K562 (cell line): ENCODE data around the gene ENDOU. TPM values are rescaled to one million over a fixed set of nuclear protein-coding genes. Genes with fewer than 3 reads are reported as not detected.

Experiments used
- BDP1 ChIP-seq: IDR thresholded peaks from 3 replicates; pipeline ENCODE4 v1.6.1; 2011; ENCODE audit not compliant: insufficient read length, insufficient read depth
- CHD4 ChIP-seq: fragments of 200-600 bp; sonication (generic); IDR thresholded peaks from 3 replicates; pipeline ENCODE4 v1.6.1; 2012; ENCODE audit warnings: low read depth, mild to moderate bottlenecking, mixed read lengths, low read length, inconsistent platforms; ENCODE audit not compliant: insufficient read depth, insufficient replicate concordance, poor library complexity, severe bottlenecking
- ELF1 ChIP-seq: fragments of 200-800 bp; sonication (Bioruptor generic); IDR thresholded peaks from 2 replicates; pipeline ENCODE4 v1.6.1; 2016; ENCODE audit warnings: missing genetic modification characterization, missing compliant biosample characterization
- LCOR ChIP-seq: sonication (generic); formaldehyde crosslinking; IDR thresholded peaks from 2 replicates; pipeline ENCODE4 v1.8.0; 2022; ENCODE audit warnings: mild to moderate bottlenecking, missing genetic modification reagents
- NFE2 ChIP-seq: IDR thresholded peaks from 2 replicates; pipeline ENCODE4 v1.6.1; 2014; ENCODE audit warnings: antibody characterized with exemption, low read depth
- NR4A1 ChIP-seq, 2 experiments: fragments of 250-450 bp in 1 of 2; fragments of 450-650 bp in 1 of 2; sonication (Bioruptor Pico) in 1 of 2; IDR thresholded peaks; 2 replicates each; pipeline versions ENCODE4 v1.4.0 to v1.6.1; 2016 to 2020; ENCODE audit warnings: mild to moderate bottlenecking in 2 of 2, missing compliant biosample characterization in 1 of 2, missing genetic modification characterization in 1 of 2, moderate library complexity in 1 of 2
- POLR2A ChIP-seq: fragments of 450-650 bp; conservative IDR thresholded peaks from 2 replicates; pipeline ENCODE4 v1.6.1; 2016
- RAD21 ChIP-seq, 2 experiments: fragments of 250-450 bp in 1 of 2; fragments of 450-650 bp in 1 of 2; sonication (Bioruptor Pico) in 1 of 2; formaldehyde crosslinking in 1 of 2; IDR thresholded peaks in 1 of 2; conservative IDR thresholded peaks in 1 of 2; 2 replicates each; pipeline versions ENCODE4 v1.4.0 to v1.8.0; 2020 to 2022; ENCODE audit warnings: mild to moderate bottlenecking in 2 of 2, moderate library complexity in 1 of 2
- RB1 ChIP-seq: fragments of 450-650 bp; IDR thresholded peaks from 2 replicates; pipeline ENCODE4 v1.6.1; 2017; ENCODE audit warnings: low read depth, mild to moderate bottlenecking
- RBM39 ChIP-seq: fragments of 200-400 bp; formaldehyde crosslinking; optimal IDR thresholded peaks from 2 replicates; pipeline ENCODE3; 2018; ENCODE audit warnings: low read depth, low read length
- RUNX1 ChIP-seq: sonication (generic); IDR thresholded peaks from 2 replicates; pipeline ENCODE4 v1.6.1; 2016; ENCODE audit warnings: antibody characterized with exemption, low read depth
- TCFL5 ChIP-seq: fragments of 250-450 bp; sonication (Bioruptor Pico); conservative IDR thresholded peaks from 2 replicates; pipeline ENCODE4 v1.6.1; 2021; ENCODE audit warnings: mild to moderate bottlenecking, moderate library complexity, matching md5 sums
- U2AF1 ChIP-seq: fragments of 200-400 bp; formaldehyde crosslinking; optimal IDR thresholded peaks from 2 replicates; pipeline ENCODE3; 2017; ENCODE audit warnings: mild to moderate bottlenecking, low read depth, low read length, moderate library complexity
- ZSCAN32 ChIP-seq: fragments of 450-650 bp; formaldehyde crosslinking; IDR thresholded peaks from 2 replicates; pipeline ENCODE4 v1.4.0; 2020; ENCODE audit warnings: mild to moderate bottlenecking, moderate library complexity
- polyA plus RNA-seq, 8 experiments: library from polyadenylated mRNA; depleted of rRNA in 4 of 8; stranded (reverse) in 5 of 8; unstranded in 3 of 8; fragments of >200 nt; fragmentation: Nextera tagmentation in 2 of 8; fragmentation: Illumina TruSeq in 1 of 8; extraction: Ambion mirVana in 2 of 8; extraction: Trizol in 1 of 8; gene quantifications; 2 replicates each; pipeline versions ENCODE4 v1.2.1 to v1.2.3, GENCODE V29; 2011 to 2014; ENCODE audit warnings: inconsistent platforms in 1 of 8, missing spikeins in 1 of 8
- total RNA-seq, 7 experiments: library from RNA; depleted of rRNA in 6 of 7; stranded (reverse); fragments of >200 nt in 6 of 7; fragmentation: Illumina TruSeq in 2 of 7; extraction: Trizol in 2 of 7; gene quantifications; 2 replicates each; pipeline versions ENCODE4 v1.2.1 to v1.2.3, GENCODE V29; 2011 to 2021; ENCODE audit warnings: low replicate concordance in 1 of 7
- TF ChIP-seq, protein P1 (sequence below): sonication (generic); formaldehyde crosslinking; IDR thresholded peaks from 2 replicates; pipeline ENCODE4 v1.8.1; 2023; ENCODE audit warnings: mild to moderate bottlenecking, missing genetic modification reagents, moderate library complexity
- TF ChIP-seq, protein P2 (sequence below): sonication (generic); formaldehyde crosslinking; IDR thresholded peaks from 2 replicates; pipeline ENCODE4 v1.5.0; 2020; ENCODE audit warnings: missing genetic modification reagents
- TF ChIP-seq, protein P3 (sequence below): sonication (generic); formaldehyde crosslinking; IDR thresholded peaks from 2 replicates; pipeline ENCODE4 v1.8.0; 2022; ENCODE audit warnings: mild to moderate bottlenecking, missing genetic modification reagents
- TF ChIP-seq, protein P4 (sequence below), 2 experiments: fragments of 450-650 bp; IDR thresholded peaks; 2 replicates each; pipeline ENCODE4 v1.6.1; 2018; ENCODE audit warnings: mild to moderate bottlenecking in 2 of 2, low read depth in 1 of 2; ENCODE audit not compliant: partially characterized antibody in 2 of 2
- TF ChIP-seq, protein P5 (sequence below): fragments of 450-650 bp; IDR thresholded peaks from 2 replicates; pipeline ENCODE4 v1.6.1; 2016

Gene ENDOU
- total and polyA plus RNA-seq, 9 of the 15 experiments (the other 6 are each of a cell fraction or from before 2014, with no cell fraction given), result 0.03 TPM; not detected in 8

DNA sequence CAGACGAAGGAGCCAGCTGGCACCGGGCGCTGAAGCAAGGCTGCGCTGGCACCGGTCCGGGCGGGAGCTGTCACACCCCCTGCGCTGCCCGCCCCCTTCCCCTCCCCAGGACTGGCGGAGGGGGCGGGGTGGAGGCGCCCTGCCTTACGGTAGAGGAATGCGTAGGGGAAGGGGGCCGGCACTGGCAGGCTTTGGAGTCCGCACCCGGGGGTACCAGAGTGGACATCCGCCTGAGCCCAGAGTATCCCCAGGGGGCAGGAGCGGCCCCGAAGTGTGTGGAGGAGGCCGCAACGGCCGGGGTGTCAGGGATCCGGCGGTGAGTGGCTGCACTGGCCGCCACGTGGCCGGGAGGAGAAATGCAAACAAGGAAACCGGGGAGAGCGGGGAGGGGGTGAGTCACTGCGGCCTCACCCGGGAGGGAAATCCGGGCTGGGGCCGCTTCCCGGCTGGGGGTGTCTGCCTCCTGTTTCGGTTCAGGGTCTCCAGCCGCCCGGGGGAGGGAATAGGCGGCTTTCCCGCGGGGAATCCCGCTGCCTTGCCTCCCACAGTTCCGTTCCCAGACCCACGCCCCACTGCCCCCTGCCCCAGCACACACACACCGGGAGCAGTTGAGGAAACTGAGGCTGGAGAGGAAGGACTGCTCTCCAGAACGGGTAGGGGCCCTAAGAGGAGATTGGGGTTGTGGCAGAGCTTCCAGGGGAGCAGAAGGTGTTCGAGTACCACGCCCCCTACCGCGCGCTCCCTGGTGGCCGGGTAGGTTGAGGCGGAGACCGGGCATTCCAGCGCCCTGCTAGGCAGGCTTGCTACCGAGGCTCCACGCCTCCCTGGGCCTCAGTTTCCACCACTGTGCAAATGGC, 33.8 kb upstream of the ENDOU start, which contains the start of gene RAPGEF3 (continued):
- TF ChIP-seq ZSCAN32, result no peak
- peak; percentile 38 for TF ChIP-seq RBM39
- peak; percentile 60; the same call in 1 of the 2 replicates for TF ChIP-seq LCOR (CRISPR knock-in tag)
- TF ChIP-seq, protein P1, sequence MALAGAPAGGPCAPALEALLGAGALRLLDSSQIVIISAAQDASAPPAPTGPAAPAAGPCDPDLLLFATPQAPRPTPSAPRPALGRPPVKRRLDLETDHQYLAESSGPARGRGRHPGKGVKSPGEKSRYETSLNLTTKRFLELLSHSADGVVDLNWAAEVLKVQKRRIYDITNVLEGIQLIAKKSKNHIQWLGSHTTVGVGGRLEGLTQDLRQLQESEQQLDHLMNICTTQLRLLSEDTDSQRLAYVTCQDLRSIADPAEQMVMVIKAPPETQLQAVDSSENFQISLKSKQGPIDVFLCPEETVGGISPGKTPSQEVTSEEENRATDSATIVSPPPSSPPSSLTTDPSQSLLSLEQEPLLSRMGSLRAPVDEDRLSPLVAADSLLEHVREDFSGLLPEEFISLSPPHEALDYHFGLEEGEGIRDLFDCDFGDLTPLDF, result peak; percentile 48; the same call in 1 of the 2 replicates
- TF ChIP-seq, protein P2, sequence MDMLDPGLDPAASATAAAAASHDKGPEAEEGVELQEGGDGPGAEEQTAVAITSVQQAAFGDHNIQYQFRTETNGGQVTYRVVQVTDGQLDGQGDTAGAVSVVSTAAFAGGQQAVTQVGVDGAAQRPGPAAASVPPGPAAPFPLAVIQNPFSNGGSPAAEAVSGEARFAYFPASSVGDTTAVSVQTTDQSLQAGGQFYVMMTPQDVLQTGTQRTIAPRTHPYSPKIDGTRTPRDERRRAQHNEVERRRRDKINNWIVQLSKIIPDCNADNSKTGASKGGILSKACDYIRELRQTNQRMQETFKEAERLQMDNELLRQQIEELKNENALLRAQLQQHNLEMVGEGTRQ (CRISPR knock-in tag), result peak; percentile 83
- no peak for TF ChIP-seq TCFL5 (CRISPR knock-in tag)
- TF ChIP-seq RB1, result peak; percentile 35; the same call in 1 of the 2 replicates
- TF ChIP-seq RUNX1, result 0 out of 2 replicates have a peak, but pooled peaks have one; percentile 11
- no peak for TF ChIP-seq NFE2
- TF ChIP-seq BDP1, result no peak
- TF ChIP-seq, protein P3, sequence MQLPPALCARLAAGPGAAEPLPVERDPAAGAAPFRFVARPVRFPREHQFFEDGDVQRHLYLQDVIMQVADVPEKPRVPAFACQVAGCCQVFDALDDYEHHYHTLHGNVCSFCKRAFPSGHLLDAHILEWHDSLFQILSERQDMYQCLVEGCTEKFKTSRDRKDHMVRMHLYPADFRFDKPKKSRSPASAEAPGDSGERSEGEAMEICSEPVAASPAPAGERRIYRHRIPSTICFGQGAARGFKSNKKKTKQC (CRISPR knock-in tag), result 0 out of 2 replicates have a peak, but pooled peaks have one; percentile 25
- no peak for TF ChIP-seq NR4A1 (CRISPR knock-in tag; IDR thresholded peaks at IDR 0.05)
- peak; percentile 54; the same call in 1 of the 2 replicates for TF ChIP-seq NR4A1 (tag; IDR thresholded peaks at IDR 0.05)
- TF ChIP-seq POLR2A, result peak; percentile 62
- peak; percentile 9 to 24; a peak in 3 of 4 replicates for TF ChIP-seq RAD21 (CRISPR knock-in tag; conservative IDR thresholded peaks at IDR 0.05 in 1 of 2, IDR thresholded peaks at IDR 0.05 in 1 of 2)
- TF ChIP-seq, protein P4, sequence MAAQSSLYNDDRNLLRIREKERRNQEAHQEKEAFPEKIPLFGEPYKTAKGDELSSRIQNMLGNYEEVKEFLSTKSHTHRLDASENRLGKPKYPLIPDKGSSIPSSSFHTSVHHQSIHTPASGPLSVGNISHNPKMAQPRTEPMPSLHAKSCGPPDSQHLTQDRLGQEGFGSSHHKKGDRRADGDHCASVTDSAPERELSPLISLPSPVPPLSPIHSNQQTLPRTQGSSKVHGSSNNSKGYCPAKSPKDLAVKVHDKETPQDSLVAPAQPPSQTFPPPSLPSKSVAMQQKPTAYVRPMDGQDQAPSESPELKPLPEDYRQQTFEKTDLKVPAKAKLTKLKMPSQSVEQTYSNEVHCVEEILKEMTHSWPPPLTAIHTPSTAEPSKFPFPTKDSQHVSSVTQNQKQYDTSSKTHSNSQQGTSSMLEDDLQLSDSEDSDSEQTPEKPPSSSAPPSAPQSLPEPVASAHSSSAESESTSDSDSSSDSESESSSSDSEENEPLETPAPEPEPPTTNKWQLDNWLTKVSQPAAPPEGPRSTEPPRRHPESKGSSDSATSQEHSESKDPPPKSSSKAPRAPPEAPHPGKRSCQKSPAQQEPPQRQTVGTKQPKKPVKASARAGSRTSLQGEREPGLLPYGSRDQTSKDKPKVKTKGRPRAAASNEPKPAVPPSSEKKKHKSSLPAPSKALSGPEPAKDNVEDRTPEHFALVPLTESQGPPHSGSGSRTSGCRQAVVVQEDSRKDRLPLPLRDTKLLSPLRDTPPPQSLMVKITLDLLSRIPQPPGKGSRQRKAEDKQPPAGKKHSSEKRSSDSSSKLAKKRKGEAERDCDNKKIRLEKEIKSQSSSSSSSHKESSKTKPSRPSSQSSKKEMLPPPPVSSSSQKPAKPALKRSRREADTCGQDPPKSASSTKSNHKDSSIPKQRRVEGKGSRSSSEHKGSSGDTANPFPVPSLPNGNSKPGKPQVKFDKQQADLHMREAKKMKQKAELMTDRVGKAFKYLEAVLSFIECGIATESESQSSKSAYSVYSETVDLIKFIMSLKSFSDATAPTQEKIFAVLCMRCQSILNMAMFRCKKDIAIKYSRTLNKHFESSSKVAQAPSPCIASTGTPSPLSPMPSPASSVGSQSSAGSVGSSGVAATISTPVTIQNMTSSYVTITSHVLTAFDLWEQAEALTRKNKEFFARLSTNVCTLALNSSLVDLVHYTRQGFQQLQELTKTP (IDR thresholded peaks at IDR 0.05; ENCODE audit: low read depth in 1 of 2, partially characterized antibody in 2 of 2), result no peak
- TF ChIP-seq, protein P5, sequence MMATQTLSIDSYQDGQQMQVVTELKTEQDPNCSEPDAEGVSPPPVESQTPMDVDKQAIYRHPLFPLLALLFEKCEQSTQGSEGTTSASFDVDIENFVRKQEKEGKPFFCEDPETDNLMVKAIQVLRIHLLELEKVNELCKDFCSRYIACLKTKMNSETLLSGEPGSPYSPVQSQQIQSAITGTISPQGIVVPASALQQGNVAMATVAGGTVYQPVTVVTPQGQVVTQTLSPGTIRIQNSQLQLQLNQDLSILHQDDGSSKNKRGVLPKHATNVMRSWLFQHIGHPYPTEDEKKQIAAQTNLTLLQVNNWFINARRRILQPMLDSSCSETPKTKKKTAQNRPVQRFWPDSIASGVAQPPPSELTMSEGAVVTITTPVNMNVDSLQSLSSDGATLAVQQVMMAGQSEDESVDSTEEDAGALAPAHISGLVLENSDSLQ, result peak; percentile 61
- TF ChIP-seq U2AF1, result no peak
- peak; percentile 77 for TF ChIP-seq ELF1 (tag)
- peak; percentile 29 for TF ChIP-seq CHD4
